ENCODE data around the gene FAM186B.

Gene FAM186B

GRCh38 chr12:49562831-49563230 is 42.6 kb downstream of the FAM186B start:
- H3K4me3 ChIP-seq (ENCODE audit: low read depth, low read length), result no peak overlapping the region
- DNase-seq (ENCODE audit: low read depth), result no peak
- no peak for TF ChIP-seq CTCF (IDR thresholded peaks at IDR 0.05; ENCODE audit: low read depth, low read length, missing control alignments)

- H3K4me3 ChIP-seq (ENCODE audit: low read depth, low read length), result no peak overlapping the region
- DNase-seq (ENCODE audit: low read depth), result no peak
- no peak for TF ChIP-seq CTCF (IDR thresholded peaks at IDR 0.05; ENCODE audit: low read depth, low read length, missing control alignments)
These were observed 43.2 kb downstream of the FAM186B start for GRCh38 chr12:49562233-49562632.

GRCh38 chr12:49560695-49561094 is 44.7 kb downstream of the FAM186B start:
- DNase-seq (ENCODE audit: low read depth), result no peak
- H3K4me3 ChIP-seq (ENCODE audit: low read depth, low read length), result no peak overlapping the region
- TF ChIP-seq CTCF (IDR thresholded peaks at IDR 0.05; ENCODE audit: low read depth, low read length, missing control alignments), result no peak

GRCh38 chr12:49559011-49559675 is 46.3 kb downstream of the FAM186B start:
- no peak overlapping the region for H3K4me3 ChIP-seq (ENCODE audit: low read depth, low read length)
- DNase-seq (ENCODE audit: low read depth), result no peak
- TF ChIP-seq CTCF (IDR thresholded peaks at IDR 0.05; ENCODE audit: low read depth, low read length, missing control alignments), result no peak

- TF ChIP-seq CTCF (IDR thresholded peaks at IDR 0.05; ENCODE audit: low read depth, low read length, missing control alignments), result no peak
- DNase-seq (ENCODE audit: low read depth), result no peak
- H3K4me3 ChIP-seq (ENCODE audit: low read depth, low read length), result no peak overlapping the region
These were observed 46.9 kb downstream of the FAM186B start for GRCh38 chr12:49558526-49558925.

GRCh38 chr12:49557917-49558215 is 47.6 kb downstream of the FAM186B start:
- H3K4me3 ChIP-seq (ENCODE audit: low read depth, low read length), result no peak overlapping the region
- TF ChIP-seq CTCF (IDR thresholded peaks at IDR 0.05; ENCODE audit: low read depth, low read length, missing control alignments), result peak; percentile 11
- DNase-seq (ENCODE audit: low read depth), result no peak

- TF ChIP-seq CTCF (IDR thresholded peaks at IDR 0.05; ENCODE audit: low read depth, low read length, missing control alignments), result no peak
- H3K4me3 ChIP-seq (ENCODE audit: low read depth, low read length), result no peak overlapping the region
- DNase-seq (ENCODE audit: low read depth), result no peak
These were observed 48.1 kb downstream of the FAM186B start for GRCh38 chr12:49557187-49557916.
